Raji (cell line): ENCODE measurements around the gene TJP1.

ENCODE experiments used
- POLR2A ChIP-seq: IDR thresholded peaks from 2 replicates; pipeline ENCODE4 v1.6.1; 2011; ENCODE audit warnings: low read depth, low read length, control low read depth; ENCODE audit not compliant: insufficient read depth

TJP1 gene

GRCh38 chr15:29787767-29788166 is 34.5 kb downstream of the TJP1 start:
- TF ChIP-seq POLR2A: no peak

- TF ChIP-seq POLR2A: no peak
Measured at GRCh38 chr15:29785642-29786041, 36.6 kb downstream of the TJP1 start.

DNA sequence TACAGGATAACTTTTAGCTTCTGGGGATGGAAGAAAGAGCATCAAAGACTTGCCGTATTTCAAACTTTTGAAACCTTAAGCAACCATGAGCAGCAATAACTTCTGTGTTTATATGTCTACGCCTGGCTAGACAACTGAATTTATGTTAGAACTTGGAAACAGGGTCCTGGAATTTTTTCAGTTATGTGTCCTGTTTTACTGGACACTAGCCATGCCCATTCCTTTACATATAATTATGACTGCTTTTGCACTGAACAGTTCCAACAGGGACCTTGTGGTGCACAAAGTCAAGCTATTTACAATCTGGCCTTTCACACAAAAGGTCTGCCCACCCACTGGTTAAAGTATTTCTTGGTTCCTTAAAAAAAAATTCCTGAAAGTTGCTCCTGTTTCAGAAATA is 37.1 kb downstream of the TJP1 start:
- no peak for TF ChIP-seq POLR2A

- TF ChIP-seq POLR2A: no peak
Measured at GRCh38 chr15:29784413-29784812, 37.9 kb downstream of the TJP1 start.

DNA sequence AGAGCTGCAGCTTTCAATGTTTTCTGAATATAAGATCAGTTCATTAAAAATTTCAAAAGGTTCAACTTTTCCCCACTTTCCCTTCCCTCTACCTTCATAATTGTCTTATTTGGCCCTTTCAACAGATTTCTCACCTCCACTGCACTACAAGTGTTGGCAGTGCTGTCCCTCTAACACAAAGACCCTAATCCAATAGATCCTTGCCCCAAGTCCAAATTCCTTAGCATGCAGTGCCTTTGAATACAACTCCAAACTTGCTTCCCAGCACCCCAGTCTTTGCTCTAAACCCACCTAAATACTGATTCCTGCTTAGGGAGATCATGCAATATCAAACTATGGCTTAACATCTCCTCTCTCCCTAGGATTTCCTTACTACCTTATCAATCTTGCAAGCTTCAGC is 43.9 kb downstream of the TJP1 start:
- TF ChIP-seq POLR2A: no peak

GRCh38 chr15:29776859-29777258 is 45.4 kb downstream of the TJP1 start:
- TF ChIP-seq POLR2A: no peak

DNA sequence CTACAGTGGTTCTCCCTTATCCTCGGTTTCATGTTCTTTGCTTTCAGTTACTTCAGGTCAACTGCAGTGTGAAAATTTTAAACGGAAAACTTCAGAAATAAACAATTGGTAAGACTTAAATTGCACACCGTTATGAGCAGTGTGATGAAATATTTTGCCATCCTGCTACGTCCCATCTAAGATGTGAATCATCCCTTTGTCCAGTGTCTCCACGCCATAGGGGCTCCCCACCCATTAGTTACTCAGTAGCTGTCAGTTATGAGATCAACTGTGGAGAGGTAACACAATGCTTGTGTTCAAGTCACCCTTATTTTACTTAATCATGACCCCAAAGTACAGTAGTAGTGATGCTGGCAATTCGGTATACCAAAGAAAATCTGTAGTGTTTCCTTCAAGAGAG is 47.4 kb downstream of the TJP1 start:
- no peak for TF ChIP-seq POLR2A

GRCh38 chr15:29773816-29774215 is 48.5 kb downstream of the TJP1 start:
- TF ChIP-seq POLR2A: no peak

- TF ChIP-seq POLR2A: no peak
Measured at GRCh38 chr15:29773000-29773399, 49.3 kb downstream of the TJP1 start.

- no peak for TF ChIP-seq POLR2A
Measured at GRCh38 chr15:29770796-29771195, 51.5 kb downstream of the TJP1 start.

- TF ChIP-seq POLR2A: no peak
Measured at GRCh38 chr15:29765898-29766527, 56.3 kb downstream of the TJP1 start.

DNA sequence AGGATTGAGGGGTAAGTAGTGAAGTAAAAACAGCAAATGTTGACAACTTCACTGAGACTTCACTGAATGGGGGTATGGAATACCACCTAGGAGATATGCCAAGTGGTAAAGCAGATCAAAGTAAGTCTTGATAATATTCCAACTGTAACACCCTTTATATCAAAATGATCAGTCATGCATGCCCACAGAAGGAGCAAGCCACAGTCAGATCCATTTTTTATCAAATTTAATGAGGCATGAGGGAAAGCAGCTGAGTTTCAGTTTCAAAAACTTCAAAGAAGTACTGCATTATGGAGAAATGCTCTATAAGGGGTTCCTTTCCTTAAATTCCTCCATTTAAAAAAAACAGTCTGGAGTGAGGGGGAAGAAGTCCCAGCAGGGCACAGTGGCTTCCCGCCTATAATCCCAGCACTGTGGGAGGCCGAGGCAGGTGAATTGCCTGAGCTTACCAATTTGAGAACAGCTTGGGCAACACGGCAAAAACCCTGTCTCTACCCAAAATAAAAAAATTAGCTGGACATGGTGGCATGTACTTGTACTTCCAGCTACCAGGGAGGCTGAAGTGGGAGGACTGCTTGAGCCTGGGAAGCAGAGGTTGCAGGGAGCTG is 56.9 kb downstream of the TJP1 start:
- TF ChIP-seq POLR2A: no peak

DNA sequence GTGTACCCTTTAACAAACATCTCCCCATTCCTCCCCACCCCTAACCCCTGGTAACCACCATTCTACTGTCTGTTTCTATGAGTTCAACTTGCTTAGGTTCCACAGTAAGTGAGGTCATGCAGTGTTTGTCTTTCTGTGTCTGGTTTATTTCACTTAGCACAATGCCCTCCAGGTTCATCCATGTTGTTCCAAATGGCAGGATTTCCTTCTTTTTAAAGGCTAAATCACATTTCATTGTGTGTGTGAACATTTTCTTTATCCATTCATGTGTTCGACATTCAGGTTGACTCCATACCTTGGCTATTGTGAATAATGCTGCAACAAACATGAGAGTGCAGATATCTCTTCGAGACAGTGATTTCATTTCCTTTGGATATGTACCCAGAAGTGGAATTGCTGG is 62.7 kb downstream of the TJP1 start:
- TF ChIP-seq POLR2A: no peak

DNA sequence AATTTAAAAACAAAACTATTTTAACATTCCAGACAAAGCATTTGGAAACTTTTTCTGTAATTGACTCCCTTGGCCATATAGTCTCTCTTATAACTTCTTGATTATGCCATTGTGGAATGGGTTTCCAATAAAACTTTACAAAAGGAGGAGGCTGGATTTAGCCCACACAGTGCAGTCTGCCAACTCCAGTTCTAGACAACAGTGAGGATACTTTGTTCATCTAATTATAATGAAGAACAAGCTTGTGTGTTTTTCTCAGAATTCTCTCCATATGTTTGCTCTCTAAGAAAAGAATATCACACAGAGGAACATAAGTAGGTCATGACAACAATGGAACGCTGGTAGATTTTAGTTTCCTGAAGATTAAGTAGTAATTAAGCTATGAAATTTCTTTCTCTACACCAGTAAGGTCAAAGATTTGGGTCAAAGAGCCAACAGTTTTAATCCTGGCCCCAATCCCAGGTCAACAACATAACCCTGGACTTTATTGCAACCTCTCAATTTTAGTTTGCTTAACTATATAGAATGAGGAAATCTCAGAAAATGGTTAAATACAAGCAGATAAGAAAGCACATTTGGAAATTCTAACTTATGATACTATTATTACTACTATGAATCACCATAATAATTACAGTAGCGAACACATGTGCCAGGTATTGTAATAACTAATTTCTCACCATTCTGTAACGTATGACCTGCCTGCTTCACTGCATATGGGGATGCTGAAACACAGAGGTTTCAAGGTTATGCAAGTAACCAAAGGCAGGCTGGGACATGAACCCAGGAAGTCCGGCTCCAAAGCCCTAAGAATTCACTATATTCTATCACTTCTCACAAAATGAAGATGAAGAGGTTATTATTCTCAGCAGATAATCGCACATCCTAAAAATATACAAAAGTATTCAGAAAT is 65.7 kb downstream of the TJP1 start:
- TF ChIP-seq POLR2A: no peak

- TF ChIP-seq POLR2A: no peak
Measured at GRCh38 chr15:29753506-29753905, 68.8 kb downstream of the TJP1 start.

GRCh38 chr15:29750754-29751153 is 71.5 kb downstream of the TJP1 start:
- no peak for TF ChIP-seq POLR2A
